ENCODE results near the gene DCDC1.

- TF ChIP-seq CTCF (conservative IDR thresholded peaks at IDR 0.05 in 1 of 2, IDR thresholded peaks at IDR 0.05 in 1 of 2; ENCODE audit: low read depth in 1 of 2, low read length in 2 of 2), result no peak
- TF ChIP-seq EZH2 (IDR thresholded peaks at IDR 0.05; ENCODE audit: low read length, missing control alignments), result no peak
Observed at GRCh38 chr11:30984827-30985226, 384.7 kb downstream of the DCDC1 start.
